ENCODE results near the gene PJA1. TPM values are rescaled to one million over a fixed set of nuclear protein-coding genes. Genes with fewer than 3 reads are reported as not detected.

PJA1 gene
- total RNA-seq, 1 donor from 2014 or later = 26.9 TPM

DNA sequence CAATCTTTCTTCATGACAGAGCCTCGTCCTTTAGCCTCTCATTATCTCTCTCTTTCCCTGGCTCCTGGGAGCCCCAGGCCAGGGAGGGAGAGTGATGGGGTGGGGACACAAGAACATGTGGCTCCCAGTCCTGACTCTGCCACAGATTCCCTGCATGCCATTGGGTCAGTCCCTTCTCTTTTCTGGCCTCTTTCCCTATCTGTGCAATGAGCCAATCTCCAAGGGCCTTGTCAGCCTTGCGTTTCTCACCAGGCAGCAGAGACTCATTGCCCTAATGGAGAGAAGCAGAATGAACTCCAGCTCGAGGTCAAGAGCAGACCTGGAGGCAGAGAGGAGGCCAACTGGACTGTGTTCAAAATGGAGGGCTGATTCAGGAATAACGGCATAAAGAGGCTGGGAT lies 38.4 kb upstream of the PJA1 start:
- TF ChIP-seq, protein P1, sequence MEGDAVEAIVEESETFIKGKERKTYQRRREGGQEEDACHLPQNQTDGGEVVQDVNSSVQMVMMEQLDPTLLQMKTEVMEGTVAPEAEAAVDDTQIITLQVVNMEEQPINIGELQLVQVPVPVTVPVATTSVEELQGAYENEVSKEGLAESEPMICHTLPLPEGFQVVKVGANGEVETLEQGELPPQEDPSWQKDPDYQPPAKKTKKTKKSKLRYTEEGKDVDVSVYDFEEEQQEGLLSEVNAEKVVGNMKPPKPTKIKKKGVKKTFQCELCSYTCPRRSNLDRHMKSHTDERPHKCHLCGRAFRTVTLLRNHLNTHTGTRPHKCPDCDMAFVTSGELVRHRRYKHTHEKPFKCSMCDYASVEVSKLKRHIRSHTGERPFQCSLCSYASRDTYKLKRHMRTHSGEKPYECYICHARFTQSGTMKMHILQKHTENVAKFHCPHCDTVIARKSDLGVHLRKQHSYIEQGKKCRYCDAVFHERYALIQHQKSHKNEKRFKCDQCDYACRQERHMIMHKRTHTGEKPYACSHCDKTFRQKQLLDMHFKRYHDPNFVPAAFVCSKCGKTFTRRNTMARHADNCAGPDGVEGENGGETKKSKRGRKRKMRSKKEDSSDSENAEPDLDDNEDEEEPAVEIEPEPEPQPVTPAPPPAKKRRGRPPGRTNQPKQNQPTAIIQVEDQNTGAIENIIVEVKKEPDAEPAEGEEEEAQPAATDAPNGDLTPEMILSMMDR (IDR thresholded peaks at IDR 0.05) = no peak
- H3K27ac ChIP-seq = no peak overlapping the region

DNA sequence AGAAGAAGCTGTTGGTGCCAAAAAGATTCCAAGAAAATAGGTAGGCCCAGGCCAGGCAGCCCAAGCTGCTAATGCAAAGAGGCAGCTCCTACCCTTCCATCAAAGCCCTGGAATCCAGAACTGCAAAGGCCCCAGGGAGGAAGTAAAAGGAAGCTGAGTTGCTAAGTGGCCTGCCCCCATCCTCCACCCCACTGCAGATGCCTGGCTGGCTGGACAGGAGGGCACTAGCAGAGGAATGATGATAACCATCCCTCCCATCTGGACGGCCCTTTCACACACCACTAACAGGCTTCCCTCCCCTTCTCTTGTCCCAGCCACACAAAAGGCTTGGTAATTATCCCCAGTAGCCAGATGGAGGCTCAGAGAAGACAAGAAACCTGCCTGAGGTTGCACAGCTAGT lies 32.4 kb upstream of the PJA1 start:
- no peak overlapping the region for H3K4me3 ChIP-seq
- H3K27me3 ChIP-seq = no peaks in the 10 kb centered on the region
- no peaks in the 10 kb centered on the region for H3K9me3 ChIP-seq
- H3K36me3 ChIP-seq = no peaks in the 10 kb centered on the region
- H3K4me1 ChIP-seq = no peaks in the 10 kb centered on the region
- no peak for DNase-seq (ENCODE audit: low spot score in 2 of 2)
- TF ChIP-seq, protein P1 (IDR thresholded peaks at IDR 0.05) = no peak
- H3K27ac ChIP-seq = no peak overlapping the region
- intact Hi-C loops (cut with DNase I) = no loop called here

More for the DNA sequence above, 38.4 kb upstream of the PJA1 start:
- Histone ChIP-seq H3K4me3 (no peak overlapping the region), H3K27me3 (no peaks in the 10 kb centered on the region), H3K36me3 (no peaks in the 10 kb centered on the region), H3K4me1 (no peaks in the 10 kb centered on the region), H3K9me3 (no peaks in the 10 kb centered on the region)
- intact Hi-C loops (cut with DNase I) = no loop called here
- no peak for DNase-seq (ENCODE audit: low spot score in 2 of 2)

- TF ChIP-seq, protein P1 (IDR thresholded peaks at IDR 0.05) = no peak
- H3K36me3 ChIP-seq = no peaks in the 10 kb centered on the region
- intact Hi-C loops (cut with DNase I) = no loop called here
Observed at GRCh38 chrX:69196666-69197065, 31.4 kb upstream of the PJA1 start.

GRCh38 chrX:69195810-69196209 lies 30.6 kb upstream of the PJA1 start:
- intact Hi-C loops (cut with DNase I) = no loop called here
- Histone ChIP-seq H3K4me1 (no peaks in the 10 kb centered on the region), H3K4me3 (no peak overlapping the region), H3K9me3 (no peaks in the 10 kb centered on the region), H3K36me3 (no peaks in the 10 kb centered on the region), H3K27me3 (no peaks in the 10 kb centered on the region), H3K27ac (no peak overlapping the region)
- TF ChIP-seq, protein P1 (IDR thresholded peaks at IDR 0.05) = no peak
- no peak for DNase-seq (ENCODE audit: low spot score in 2 of 2)

More at GRCh38 chrX:69196666-69197065, 31.4 kb upstream of the PJA1 start:
- no peaks in the 10 kb centered on the region for H3K27me3 ChIP-seq
- no peaks in the 10 kb centered on the region for H3K4me1 ChIP-seq
- no peak overlapping the region for H3K4me3 ChIP-seq
- DNase-seq (ENCODE audit: low spot score in 2 of 2) = no peak
- H3K27ac ChIP-seq = no peak overlapping the region
- H3K9me3 ChIP-seq = no peaks in the 10 kb centered on the region

DNA sequence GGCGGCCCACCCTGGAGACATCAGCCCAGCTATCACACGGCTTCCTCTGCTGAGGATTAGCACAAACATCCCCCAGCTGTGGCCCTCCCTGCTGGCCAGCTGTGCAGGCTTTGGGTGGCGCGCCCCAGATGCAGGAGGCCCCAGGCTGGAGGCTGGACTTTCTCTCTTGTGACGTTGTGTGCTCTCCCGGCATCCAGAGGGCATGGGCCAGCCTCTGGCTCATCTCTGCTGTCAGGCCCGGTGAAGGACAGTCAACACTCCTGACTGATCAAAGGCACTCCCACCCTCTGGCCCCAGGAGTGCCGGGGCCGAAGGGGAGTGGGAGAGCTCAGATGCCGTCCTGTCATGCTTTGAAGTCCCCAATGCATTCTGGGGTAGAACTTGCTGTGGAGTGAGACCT lies 29.9 kb upstream of the PJA1 start:
- no peak overlapping the region for H3K4me3 ChIP-seq
- intact Hi-C loops (cut with DNase I) = no loop called here
- H3K9me3 ChIP-seq = no peaks in the 10 kb centered on the region
- H3K27ac ChIP-seq = no peak overlapping the region
- no peaks in the 10 kb centered on the region for H3K36me3 ChIP-seq
- no peak for DNase-seq (ENCODE audit: low spot score in 2 of 2)
- TF ChIP-seq, protein P1 (IDR thresholded peaks at IDR 0.05) = no peak
- no peaks in the 10 kb centered on the region for H3K4me1 ChIP-seq
- no peaks in the 10 kb centered on the region for H3K27me3 ChIP-seq

- H3K4me1 ChIP-seq = no peaks in the 10 kb centered on the region
- no peak overlapping the region for H3K4me3 ChIP-seq
- no peaks in the 10 kb centered on the region for H3K36me3 ChIP-seq
- no peak for DNase-seq (ENCODE audit: low spot score in 2 of 2)
- H3K27me3 ChIP-seq = no peaks in the 10 kb centered on the region
- TF ChIP-seq, protein P1 (IDR thresholded peaks at IDR 0.05) = no peak
- H3K27ac ChIP-seq = no peak overlapping the region
- intact Hi-C loops (cut with DNase I) = no loop called here
- no peaks in the 10 kb centered on the region for H3K9me3 ChIP-seq
Observed at GRCh38 chrX:69192603-69193002, 27.4 kb upstream of the PJA1 start.

Measured in ascending aorta (tissue), 2 donors.